CD4-positive, alpha-beta T cell (primary cell): ENCODE results near the gene PLD2. TPM values are rescaled to one million over a fixed set of nuclear protein-coding genes. Genes with fewer than 3 reads are reported as not detected.

ENCODE experiments used
- ATAC-seq: fragments of 200-7000 bp; cut with Tn5 transposase; one replicate; pipeline ENCODE4 v1.10.0; 2022; ENCODE audit warnings: mild to moderate bottlenecking; ENCODE audit not compliant: poor library complexity
- CTCF ChIA-PET: fragments of 350-600 bp; sonication (Branson Sonifier 250); formaldehyde crosslinking; loops from one replicate; lab custom pipeline; 2021; ENCODE audit warnings: antibody characterized with exemption, inconsistent platforms; lab: Charles Lee
- POLR2A ChIA-PET: fragments of 350-600 bp; sonication (Branson Sonifier 250); formaldehyde crosslinking; loops from one replicate; lab custom pipeline; 2021; ENCODE audit warnings: antibody characterized with exemption, inconsistent platforms; lab: Charles Lee
- DNase-seq, 14 experiments: peaks; one replicate each; pipeline ENCODE4 v3.0.0-alpha.2; 2013 to 2020; ENCODE audit warnings: mixed read lengths in 2 of 14
- H3K27ac ChIP-seq, 2 donors: one replicate each; pipeline versions ENCODE4 v1.5.1 to v1.7.0; 2013; ENCODE audit warnings: low read length in 2 of 2, low read depth in 1 of 2, mild to moderate bottlenecking in 1 of 2
- H3K27me3 ChIP-seq, 2 experiments: 1 replicate in 1 of 2; 2 replicates in 1 of 2; pipeline versions ENCODE4 v1.6.1 to v1.7.0; 2013; ENCODE audit warnings: low read length in 2 of 2, control low read depth in 1 of 2, mild to moderate bottlenecking in 1 of 2, moderate library complexity in 1 of 2; ENCODE audit not compliant: insufficient read depth in 2 of 2, control insufficient read depth in 1 of 2
- H3K36me3 ChIP-seq: one replicate; pipeline ENCODE4 v1.6.1; 2013; ENCODE audit warnings: low read length, control low read depth; ENCODE audit not compliant: insufficient read depth
- H3K4me1 ChIP-seq: one replicate; pipeline ENCODE4 v1.6.1; 2013; ENCODE audit warnings: low read length, control low read depth; ENCODE audit not compliant: insufficient read depth
- H3K4me3 ChIP-seq: one replicate; pipeline ENCODE4 v1.5.1; 2013; ENCODE audit warnings: mild to moderate bottlenecking, low read length, moderate library complexity
- H3K9me3 ChIP-seq, 2 experiments: 1 replicate in 1 of 2; 2 replicates in 1 of 2; pipeline versions ENCODE4 v1.6.1 to v1.7.0; 2013; ENCODE audit warnings: low read length in 2 of 2, mild to moderate bottlenecking in 2 of 2, control low read depth in 1 of 2, moderate library complexity in 1 of 2; ENCODE audit not compliant: control insufficient read depth in 1 of 2, insufficient read depth in 1 of 2
- H3K27ac Mint-ChIP-seq: one replicate; pipeline ENCODE4 v1.8.0; 2020; ENCODE audit warnings: mixed read lengths
- H3K27me3 Mint-ChIP-seq: one replicate; pipeline ENCODE4 v1.8.0; 2021; ENCODE audit warnings: mixed read lengths
- H3K36me3 Mint-ChIP-seq: one replicate; pipeline ENCODE4 v1.8.0; 2021; ENCODE audit warnings: low read depth, mixed read lengths
- H3K4me1 Mint-ChIP-seq: one replicate; pipeline ENCODE4 v1.8.0; 2021; ENCODE audit warnings: low read depth, mixed read lengths
- H3K4me3 Mint-ChIP-seq: one replicate; pipeline ENCODE4 v1.8.0; 2020; ENCODE audit warnings: mild to moderate bottlenecking, mixed read lengths
- H3K9me3 Mint-ChIP-seq: one replicate; pipeline ENCODE4 v1.8.0; 2020; ENCODE audit warnings: mixed read lengths
- CTCF ChIP-seq: fragments of 200-600 bp; IDR thresholded peaks from one replicate; pipeline ENCODE4 v1.8.0; 2022; ENCODE audit warnings: antibody characterized with exemption, mild to moderate bottlenecking
- intact Hi-C, 2 experiments: fragments of 100-400 bp; cut with DNase I in 1 of 2; cut with micrococcal nuclease in 1 of 2; formaldehyde crosslinking; loops; one replicate each; pipeline versions ENCODE4 v1.15.1 to v1.9.0; 2023 to 2025; cut with DNase I, micrococcal nuclease
- total RNA-seq, 174 experiments: library from RNA in 2 of 174; stranded (reverse) in 2 of 174; gene quantifications; one replicate each; pipeline ENCODE4 v1.2.3 and lab custom pipeline; 2021 to 2026

Gene PLD2
- total RNA-seq, 2 experiments from 2014 or later = 10.2 to 10.7 TPM

GRCh38 chr17:4788159-4788806, 18.7 kb upstream of the PLD2 start:
- H3K27me3 Mint-ChIP-seq = peaks cover 57% of the 10 kb centered on the region
- peaks cover 38% of the 10 kb centered on the region for H3K4me1 ChIP-seq
- no peaks in the 10 kb centered on the region for H3K9me3 Mint-ChIP-seq
- ChIA-PET CTCF (interaction anchor here (3.5 kb wide), 1 partner anchor 78 kb away, joined by 30 read pairs; the partner anchor contains the start of gene ARRB2), POLR2A (no interaction called here)
- peaks cover 0 to 18% of the 10 kb centered on the region in 2 experiments for H3K9me3 ChIP-seq
- H3K27ac Mint-ChIP-seq = peak overlapping the region; percentile 18
- ATAC-seq = no peak
- H3K36me3 Mint-ChIP-seq = no peaks in the 10 kb centered on the region
- peak overlapping the region; percentile 43 for H3K4me3 Mint-ChIP-seq
- peaks cover 43 to 45% of the 10 kb centered on the region in 2 experiments for H3K27me3 ChIP-seq
- no peak overlapping the region for H3K27ac ChIP-seq
- intact Hi-C loops = loop anchor here (2.0 to 5.0 kb wide), 3 partner anchors 56 to 114 kb away; partner anchors contain the start of genes CHRNE (in 1 of the 2) and MED11 (in 1 of the 2)
- H3K4me1 Mint-ChIP-seq = peaks cover 24% of the 10 kb centered on the region
- no peak overlapping the region for H3K4me3 ChIP-seq
- no peak for TF ChIP-seq CTCF
- no peaks in the 10 kb centered on the region for H3K36me3 ChIP-seq
- no peak for DNase-seq

GRCh38 chr17:4788807-4789700, 17.9 kb upstream of the PLD2 start, which contains the start of gene GLTPD2:
Gene GLTPD2, plus strand, starts transcription at chr17:4788964. Its CDS starts 48 bp downstream, at chr17:4789012.
- H3K36me3 Mint-ChIP-seq = no peaks in the 10 kb centered on the region
- H3K27ac Mint-ChIP-seq = peak within 1 kb of the TSS; percentile 51
- DNase-seq = peak in 1 of 14 experiments; percentile 31
- ChIA-PET POLR2A (interaction anchor here (0.7 to 2.5 kb wide), 16 partner anchors 10 to 198 kb away, joined by 3 to 27 read pairs (median 5); partner anchors contain the start of genes ARRB2, C17orf107, CXCL16 and MED11), CTCF (interaction anchor here (0.6 to 3.5 kb wide), 33 partner anchors 9 to 157 kb away, joined by 3 to 30 read pairs (median 4); partner anchors contain the start of genes ARRB2, C17orf107, MED11 and MINK1)
- peaks cover 38% of the 10 kb centered on the region for H3K4me1 ChIP-seq
- H3K27me3 ChIP-seq = peaks cover 35 to 38% of the 10 kb centered on the region in 2 experiments
- H3K27me3 Mint-ChIP-seq = peaks cover 53% of the 10 kb centered on the region
- TF ChIP-seq CTCF = no peak
- H3K4me1 Mint-ChIP-seq = peaks cover 24% of the 10 kb centered on the region
- H3K4me3 Mint-ChIP-seq = peak within 1 kb of the TSS; percentile 83
- H3K9me3 ChIP-seq = peaks cover 0 to 18% of the 10 kb centered on the region in 2 experiments
- no peaks in the 10 kb centered on the region for H3K36me3 ChIP-seq
- no peaks in the 10 kb centered on the region for H3K9me3 Mint-ChIP-seq
- H3K4me3 ChIP-seq = peak within 1 kb of the TSS; percentile 65
- ATAC-seq = no peak
- intact Hi-C loops = loop anchor here (2.0 to 5.0 kb wide), 3 partner anchors 57 to 113 kb away; partner anchors contain the start of genes CHRNE (in 1 of the 2) and MED11 (in 1 of the 2)
- H3K27ac ChIP-seq = peak within 1 kb of the TSS in 1 of 2 donors; percentile 74

GRCh38 chr17:4789701-4789950, 17.3 kb upstream of the PLD2 start:
- Mint-ChIP-seq H3K27ac (peak overlapping the region; percentile 51), H3K4me3 (peak overlapping the region; percentile 83), H3K9me3 (no peaks in the 10 kb centered on the region), H3K36me3 (no peaks in the 10 kb centered on the region), H3K27me3 (peaks cover 47% of the 10 kb centered on the region), H3K4me1 (peaks cover 24% of the 10 kb centered on the region)
- Histone ChIP-seq H3K27ac (no peak overlapping the region), H3K27me3 (peaks cover 31 to 32% of the 10 kb centered on the region in 2 experiments), H3K36me3 (no peaks in the 10 kb centered on the region), H3K4me3 (peak overlapping the region; percentile 65), H3K9me3 (peaks cover 0 to 18% of the 10 kb centered on the region in 2 experiments), H3K4me1 (peaks cover 38% of the 10 kb centered on the region)
- ATAC-seq (no peak), DNase-seq (no peak)
- POLR2A ChIA-PET = interaction anchor here (0.7 to 2.5 kb wide), 17 partner anchors 10 to 424 kb away, joined by 3 to 27 read pairs (median 5); partner anchors contain the start of genes ARRB2, C17orf107, CXCL16 and MED11
- no peak for TF ChIP-seq CTCF
- CTCF ChIA-PET = interaction anchor here (0.6 to 3.5 kb wide), 34 partner anchors 10 to 157 kb away, joined by 3 to 30 read pairs (median 4); partner anchors contain the start of genes ARRB2, C17orf107, MED11 and MINK1
- intact Hi-C loops = loop anchor here (2.0 to 5.0 kb wide), 3 partner anchors 57 to 113 kb away; partner anchors contain the start of genes CHRNE (in 1 of the 2) and MED11 (in 1 of the 2)
